AG08395 (cell line): ENCODE data around the gene MCRIP1.
"Not testable (repeated sequence)": the region's sequence is repeated elsewhere in the genome, so short reads cannot be mapped to it uniquely, and the experiment has no call there.

Experiments
- DNase-seq: peaks from one replicate; pipeline ENCODE4 v3.0.0; 2012; ENCODE audit warnings: mixed read lengths, low spot score

MCRIP1 gene

DNA sequence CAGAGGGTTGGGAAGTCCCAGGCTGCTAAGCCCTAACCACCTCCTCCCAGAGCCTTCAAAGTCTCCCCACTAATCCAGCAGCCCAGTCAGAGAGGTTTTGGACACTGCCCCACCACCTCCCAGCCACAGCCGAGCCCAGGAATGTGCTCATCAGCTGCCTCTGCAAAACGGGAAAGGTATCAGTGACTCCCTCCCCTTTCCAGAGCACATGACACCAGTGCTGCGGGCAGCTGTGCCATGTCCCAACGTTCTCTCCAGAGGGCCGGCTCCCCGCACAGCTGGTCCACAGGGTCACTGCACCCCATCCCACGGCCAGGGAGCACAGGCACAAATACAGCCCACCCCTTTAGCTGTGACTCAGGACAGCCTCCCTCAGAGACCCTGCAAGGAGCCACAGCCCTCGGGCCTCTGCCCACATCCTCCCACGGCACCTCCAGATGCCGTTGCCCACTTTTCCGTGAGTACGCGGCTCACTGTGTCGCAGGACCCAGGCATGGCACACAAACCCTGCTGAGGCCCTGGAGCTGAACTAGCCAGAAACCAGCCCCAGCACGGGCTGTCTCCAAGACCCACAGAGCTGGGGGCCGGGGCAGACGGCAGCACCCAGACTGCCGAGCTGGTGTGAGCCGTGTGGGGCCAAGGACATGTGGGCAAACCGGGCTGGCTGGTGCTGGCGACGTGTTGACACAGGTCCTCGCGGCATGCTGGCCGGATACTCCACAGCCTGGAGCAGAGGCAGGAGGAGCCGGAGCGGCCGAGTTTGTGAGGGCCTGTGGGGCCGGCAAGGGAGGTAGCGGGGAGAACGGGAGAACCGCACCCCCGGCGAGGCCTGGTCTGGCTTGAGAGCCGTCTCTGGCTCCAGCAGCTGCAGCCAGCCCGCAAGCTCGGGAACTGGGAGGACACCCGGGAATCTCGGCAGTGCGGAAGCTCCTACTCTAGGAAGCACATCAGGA is 8.0 kb upstream of the MCRIP1 start:
- DNase-seq, result no peak

DNA sequence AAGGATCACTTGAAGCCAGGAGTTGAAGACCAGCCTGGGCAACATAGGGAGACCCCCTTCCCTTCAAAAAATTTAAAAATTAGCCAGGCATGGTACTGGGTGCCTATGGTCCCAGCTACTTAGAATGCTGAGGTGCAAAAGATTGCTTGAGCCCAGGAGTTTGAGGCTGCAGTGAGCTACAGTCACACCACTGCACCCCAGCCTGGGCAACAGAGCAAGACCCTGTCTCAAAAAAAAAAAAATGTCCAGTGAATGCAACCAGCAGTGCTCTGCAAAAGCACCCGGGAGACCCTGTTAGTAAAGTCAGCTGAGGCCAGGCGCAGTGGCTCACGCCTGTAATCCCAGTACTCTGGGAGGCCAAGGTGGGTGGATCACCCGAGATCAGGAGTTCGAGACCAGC is 7.0 kb upstream of the MCRIP1 start:
- not testable (repeated sequence) for DNase-seq

DNA sequence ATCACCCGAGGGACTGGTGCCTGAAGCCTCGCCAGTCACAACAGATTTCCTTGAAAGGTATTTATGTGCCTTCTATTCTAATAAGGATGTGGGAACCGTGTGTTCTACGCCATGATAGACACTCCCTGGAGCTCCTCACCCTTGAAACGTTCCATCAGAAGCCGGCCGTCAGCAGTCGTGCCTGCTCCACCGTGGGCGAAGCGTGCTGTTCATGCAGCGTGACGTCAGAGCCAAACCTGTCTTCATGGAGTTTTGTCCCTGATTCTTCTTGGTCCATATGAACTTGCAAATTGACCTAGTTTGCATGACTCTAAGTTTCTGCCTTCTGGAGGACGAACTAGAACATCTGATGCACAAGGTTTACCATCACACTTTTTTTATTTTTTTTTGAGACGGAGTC is 6.2 kb upstream of the MCRIP1 start:
- no peak for DNase-seq

DNA sequence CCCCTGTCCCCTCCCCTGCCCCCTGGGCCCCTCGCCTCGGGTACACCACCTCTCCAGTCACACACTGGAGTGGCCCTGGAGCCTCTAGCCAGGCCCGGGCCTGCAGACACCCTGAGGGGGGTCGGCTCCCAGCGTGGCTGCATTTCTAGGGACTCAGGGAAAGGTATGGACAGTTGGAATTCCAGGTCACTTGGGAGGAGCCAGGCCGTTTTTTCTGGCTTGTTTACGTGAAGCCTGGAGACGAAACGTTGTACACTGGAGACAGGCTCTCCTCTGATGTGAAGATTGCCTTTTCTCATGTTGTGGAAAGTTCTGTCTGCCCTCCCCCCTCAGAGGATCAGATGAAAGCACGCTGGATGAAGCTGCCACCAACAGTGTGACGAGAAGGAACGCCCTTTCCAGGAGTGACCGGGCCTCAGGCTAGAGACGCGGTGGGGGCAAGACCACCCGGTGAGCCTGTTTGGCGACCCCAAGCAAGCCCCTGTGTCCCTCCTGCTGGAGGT is 5.7 kb upstream of the MCRIP1 start:
- no peak for DNase-seq

DNA sequence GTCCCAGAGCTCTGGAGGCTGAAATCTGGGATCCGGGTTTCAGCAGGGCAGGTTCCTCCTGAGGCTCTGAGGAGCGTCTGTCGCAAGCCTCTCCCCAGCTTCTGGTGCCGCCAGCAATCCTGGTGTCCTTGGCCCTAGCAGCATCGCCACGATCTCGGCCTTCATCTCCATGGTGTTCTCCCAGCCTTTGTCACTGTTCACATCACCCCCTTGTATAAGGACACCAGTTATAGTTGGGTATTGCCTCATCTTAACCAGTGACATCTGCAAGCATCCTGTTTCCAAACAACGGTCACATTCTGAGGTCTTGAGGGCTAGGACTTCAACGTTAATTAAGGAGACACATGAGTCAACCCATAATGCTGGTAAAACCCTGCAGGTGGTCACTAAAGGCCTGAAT is 4.5 kb upstream of the MCRIP1 start:
- peak; percentile 48 for DNase-seq

DNA sequence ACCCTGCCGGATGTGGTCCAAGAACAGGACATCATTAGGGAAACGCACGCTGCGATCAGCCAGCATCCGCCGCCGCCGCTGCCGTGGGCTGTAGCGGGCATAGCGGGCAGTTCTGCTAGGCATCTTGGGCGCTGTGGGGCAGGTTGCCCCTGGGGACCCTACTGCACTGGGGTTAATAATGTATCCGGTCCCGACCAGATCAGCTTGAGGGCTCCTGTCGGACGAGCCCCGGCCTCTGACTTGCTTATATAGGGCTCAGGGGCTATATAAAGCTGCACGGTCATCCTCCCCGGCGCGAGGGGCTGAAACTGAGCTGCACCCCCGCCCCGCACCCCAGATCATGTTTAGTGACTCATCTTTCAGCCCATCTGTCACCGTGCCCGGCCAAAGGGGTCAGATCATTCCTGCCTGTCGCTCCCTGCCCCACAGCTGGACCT is 1.8 kb upstream of the MCRIP1 start, which contains the start of gene PPP1R27:
Gene PPP1R27 (minus strand): TSS at position 220 of the 437 bp plus-strand sequence. CDS start 97 bp downstream, at position 123.
- no peak for DNase-seq

DNA sequence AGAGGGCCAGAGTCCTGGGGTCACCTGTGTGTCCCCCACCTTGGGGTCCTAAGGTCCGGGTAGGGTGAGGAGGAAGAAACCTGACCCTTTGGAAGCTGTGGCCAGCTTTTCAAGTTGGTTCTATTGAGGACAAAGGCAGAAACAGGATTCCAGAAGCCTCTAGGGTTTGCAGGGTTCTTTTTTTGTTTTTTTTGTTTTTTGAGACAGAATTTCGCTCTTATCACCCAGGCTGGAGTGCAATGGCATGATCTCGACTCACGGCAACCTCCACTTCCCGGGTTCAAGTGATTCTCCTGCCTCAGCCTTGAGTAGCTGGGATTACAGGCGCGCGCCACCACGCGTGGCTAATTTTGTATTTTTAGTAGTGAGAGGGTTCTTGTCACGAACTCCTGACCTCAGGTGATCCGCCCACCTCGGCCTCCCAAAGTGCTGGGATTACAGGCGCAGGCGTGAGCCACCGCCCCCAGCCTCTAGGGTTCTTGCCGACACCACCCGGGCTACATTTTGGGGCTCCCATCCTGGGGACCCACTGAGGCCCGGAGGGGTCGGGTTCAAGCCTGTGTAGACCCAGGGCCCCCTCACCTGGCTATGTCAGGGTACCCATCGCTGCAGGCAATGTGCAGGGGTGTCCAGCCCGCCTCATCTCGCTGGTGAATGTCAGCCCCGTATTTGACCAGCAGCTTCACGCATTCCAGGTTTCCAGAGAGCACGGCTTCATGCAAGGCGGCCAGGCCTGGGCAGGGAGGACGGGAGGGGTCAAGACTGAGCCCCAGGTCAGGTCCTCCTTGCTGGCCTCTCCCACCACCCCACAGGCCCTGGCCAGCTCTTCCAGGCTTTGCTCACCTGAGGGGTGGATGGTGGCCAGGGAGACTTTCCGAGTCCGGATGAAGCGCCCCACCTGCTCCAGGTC is 1.1 kb upstream of the MCRIP1 start:
- no peak for DNase-seq

DNA sequence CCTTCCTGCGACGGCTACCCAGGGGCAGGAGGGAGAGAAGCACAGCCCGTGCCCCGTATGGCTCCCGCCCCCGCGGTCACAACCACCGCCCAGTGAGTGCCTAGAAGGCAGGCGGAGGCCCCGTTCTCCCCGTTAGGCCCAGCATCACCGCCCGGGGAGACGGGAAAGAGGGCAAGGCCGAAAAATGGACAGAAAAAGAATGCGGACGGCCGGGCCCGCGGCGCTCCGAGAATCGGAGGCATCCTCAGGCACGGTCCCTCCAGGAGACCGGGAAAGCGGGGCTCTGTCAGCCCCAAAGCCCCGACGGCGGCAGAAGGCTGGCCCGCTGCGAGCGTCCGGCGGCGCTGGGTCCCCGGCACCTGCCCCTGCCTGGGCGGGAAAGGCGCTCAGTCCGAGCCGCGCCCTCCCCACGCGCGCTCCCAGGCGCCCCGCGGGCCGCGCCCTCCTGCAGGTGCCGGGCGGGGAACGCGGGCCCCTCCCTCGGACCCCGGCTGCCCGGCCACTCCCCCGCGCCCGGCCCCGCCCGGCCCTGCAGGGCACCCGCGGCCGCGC is 407 bp downstream of the MCRIP1 start:
- peak; percentile 28 for DNase-seq

DNA sequence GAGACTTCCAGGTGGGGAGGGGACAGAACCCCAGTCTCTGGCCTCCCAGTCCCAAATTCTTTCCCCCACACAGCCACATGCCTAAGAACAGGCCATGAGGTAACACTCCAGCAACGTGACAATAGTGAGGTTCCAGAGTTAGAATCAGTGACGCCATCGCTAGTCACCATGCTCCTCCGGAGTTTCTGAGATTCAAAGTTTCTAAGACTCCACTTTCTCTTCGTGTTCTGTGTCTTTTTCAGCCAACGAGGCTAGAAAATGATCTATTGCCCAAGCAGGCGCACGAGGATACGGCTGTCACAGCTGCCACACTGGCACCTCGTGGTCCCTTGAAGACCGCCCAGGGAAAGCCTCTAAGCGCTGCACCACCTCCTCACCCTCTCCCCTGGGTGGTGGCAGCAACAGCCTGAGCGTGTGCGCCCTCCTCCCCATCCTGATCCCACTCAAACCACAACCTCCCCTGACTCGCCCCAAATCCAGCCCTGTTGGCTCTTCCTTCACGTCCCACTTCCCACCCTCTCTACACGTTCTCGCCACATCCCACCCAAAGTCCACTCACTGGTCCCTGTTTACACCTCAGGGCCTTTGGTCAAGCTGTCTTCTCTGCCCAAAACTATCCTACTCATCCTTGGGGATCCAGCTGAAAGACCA is 1.0 kb downstream of the MCRIP1 start:
- DNase-seq, result peak; percentile 52

DNA sequence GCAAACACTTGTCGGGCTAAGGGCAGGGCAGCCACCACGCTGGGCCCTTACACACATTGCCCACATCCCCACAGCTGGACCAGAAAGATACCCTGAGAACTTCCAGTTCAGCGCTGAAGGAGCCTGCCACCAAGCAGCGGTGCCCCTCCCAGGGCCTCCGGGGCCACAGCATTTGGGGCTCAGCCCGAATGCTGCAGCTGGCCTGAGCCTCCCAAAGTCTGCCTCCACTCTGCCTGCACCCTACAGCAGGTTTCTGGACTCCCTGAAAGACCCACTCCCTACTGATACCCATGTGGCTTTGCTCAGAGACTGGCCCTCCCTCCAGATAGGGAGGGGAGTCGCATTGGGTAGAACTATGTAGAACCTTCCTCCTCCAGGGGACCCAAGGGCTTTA is 1.5 kb downstream of the MCRIP1 start:
- DNase-seq, result no peak

DNA sequence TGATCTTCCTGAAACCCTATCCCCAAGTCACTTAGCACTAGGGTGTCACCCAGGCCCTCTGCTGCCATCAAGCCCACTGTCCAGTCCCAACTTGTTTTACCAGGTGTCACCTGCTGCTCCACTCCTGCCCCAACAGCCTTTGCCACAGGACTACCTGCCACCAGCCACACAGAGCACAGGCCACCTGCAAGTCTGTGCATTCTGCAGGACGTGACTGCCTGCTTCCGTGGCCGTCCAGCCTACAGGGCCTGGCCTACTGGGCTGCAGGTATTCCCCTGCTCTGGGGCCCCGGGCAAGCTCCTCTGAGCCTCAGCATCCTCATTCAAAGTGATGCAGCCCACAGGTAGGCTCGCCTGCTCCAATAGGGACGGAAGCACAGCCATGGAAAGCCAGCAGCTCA is 3.2 kb downstream of the MCRIP1 start:
- no peak for DNase-seq

DNA sequence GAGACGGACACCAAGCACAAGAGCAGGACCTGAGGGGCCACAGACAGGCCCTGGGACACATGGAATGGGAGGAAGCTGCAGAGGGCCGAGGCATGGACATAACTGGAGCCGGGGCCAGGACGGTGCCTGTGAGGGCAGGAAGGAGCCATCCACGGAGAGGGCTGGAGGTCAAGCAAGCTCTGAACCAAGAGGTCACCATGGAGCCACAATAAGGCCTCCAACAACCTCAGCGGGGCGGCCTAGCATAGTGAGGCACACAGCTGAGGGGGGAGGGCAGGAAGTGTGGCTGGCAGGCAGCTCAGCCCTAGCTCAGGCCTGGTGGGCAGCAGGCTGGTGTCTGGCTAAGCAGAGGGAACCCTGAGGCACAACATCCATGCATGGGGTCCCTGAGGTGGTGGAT is 4.4 kb downstream of the MCRIP1 start:
- no peak for DNase-seq

DNA sequence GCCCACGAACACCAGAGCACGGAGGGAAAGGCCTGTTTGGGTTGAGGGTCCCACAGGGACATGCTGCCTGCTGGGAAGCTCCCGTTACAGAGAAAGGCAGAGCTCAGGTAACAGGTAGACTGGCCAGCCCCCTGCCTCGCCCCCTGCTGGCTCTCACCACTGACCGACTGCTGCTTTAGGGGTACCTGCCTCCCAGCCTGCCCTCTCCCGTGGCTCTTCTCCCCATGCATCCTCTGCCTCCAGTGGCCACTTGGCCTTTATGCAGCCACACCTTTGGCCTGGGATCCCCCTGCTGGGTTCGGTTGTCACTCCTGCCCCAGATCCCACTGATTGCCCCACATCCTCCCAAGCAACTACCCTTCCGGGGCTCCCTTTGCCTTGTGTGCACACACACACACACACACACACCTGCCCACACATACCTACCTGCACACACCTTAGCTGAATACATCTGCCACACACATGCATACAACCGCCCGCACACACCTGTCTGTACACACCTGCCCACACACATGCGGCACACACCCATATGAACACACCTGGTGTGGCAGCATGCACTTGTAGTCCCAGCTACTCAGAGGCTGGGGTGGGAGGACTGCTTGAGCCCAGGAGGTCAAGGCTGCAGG is 7.1 kb downstream of the MCRIP1 start:
- no peak for DNase-seq

DNA sequence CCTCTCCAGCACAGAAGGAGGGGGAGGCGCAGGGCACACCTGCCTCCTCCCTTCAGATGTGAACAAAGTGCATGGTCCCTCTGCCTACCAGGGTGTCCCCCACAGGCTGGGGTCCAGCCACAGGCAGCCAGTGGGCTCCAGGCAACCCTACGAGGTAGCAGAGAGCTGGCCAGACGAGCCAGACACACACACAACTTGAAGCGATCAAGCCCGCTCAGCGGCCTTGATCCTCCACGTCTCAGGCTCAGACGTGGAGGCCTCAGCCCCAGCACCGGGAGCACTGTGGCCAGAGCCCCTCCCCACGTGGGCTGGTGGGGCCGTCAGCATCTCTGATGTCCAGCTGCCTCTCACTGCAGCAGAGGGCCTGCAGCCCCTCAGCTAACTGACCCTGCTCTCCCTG is 8.5 kb downstream of the MCRIP1 start:
- no peak for DNase-seq

DNA sequence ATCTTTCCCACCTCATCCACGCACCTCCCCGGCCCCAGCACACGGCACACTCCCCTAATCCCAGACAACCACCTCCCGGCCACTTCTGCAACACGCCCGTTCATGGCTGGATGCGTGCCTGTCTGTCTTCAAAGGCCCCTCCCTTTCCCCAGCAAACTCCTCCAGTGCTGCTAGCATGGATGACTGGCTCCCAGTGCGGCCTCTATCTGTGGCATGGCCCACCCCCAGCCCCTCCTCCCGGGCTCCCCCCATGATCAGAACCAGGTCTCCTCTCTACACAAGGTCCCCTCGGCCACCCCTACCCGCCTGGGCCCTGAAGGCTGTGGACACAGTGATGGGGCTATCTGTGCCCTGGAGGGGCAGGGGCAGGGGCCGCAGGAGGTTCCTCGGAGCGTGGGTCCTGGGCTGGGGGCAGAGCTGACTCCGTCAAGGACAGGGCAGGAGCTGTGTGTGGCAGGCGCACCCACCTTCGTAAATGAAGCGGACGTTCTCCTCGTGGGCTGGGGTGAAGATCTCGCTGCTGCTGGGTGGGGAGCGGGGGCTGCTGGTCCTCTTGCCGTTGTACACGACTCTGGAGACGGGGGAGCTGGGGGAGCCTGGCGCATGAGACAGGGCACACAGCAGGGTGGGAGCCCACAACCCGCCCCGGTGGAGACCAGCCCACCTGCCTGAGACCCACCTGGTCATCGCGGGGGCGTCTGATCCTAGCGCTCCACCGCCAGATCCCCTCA is 9.1 kb downstream of the MCRIP1 start:
- no peak for DNase-seq

DNA sequence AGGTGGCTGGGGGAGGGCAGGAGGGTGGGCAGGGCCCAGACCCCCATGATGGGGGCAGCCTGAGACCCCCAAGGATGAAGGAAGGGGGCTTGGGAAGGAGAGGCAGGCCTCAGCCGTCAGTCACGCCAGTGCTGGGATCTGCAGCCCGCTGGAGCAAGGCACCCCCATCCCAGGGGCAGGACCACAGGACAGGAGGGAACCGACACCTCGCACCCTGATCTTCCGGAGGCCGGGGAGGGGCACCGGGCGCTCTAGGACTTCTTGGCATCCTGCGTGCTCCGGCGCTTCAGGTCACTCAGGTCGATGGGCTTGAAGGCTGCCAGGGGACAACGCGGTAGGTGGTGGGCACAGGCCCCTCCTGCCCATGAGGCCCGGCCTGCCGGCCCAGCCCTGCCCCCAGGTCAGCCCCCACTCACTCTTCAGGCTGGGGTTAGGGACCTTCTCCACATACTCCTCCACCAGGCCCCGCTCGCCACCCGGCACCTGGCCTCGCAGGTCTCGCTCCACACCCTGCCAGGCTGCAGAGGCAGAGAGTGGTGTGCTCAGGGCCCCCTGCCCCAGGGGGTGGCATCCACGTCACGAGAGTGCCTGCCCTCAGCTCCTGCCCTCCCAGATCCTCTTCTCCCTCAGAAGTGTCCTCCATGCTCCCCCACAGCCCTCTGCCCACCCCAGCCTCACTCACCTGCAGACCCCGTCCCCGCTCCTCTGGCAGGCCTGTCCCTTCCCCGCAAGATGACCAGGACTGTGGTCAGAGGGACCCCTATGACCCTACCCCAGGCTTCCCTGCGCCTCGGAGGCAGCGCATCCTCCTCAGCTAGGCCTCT is 9.9 kb downstream of the MCRIP1 start:
- DNase-seq, result no peak

DNA sequence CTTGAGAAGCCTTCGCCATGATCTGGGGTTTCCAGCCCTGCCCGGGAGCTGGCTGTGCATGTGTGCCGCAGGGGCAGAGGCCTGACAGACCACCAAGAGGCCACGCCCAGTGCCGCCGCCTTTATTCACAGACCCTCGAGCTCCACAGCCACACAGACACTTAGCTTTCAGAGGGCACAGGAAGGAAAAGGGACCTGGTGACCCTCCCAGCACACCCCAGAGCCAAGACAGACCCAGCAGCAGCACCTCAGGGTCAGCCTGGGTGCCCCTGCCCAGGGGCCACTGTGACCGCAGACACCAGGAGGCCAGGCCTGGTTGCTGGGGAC is 10.8 kb downstream of the MCRIP1 start:
- no peak for DNase-seq

DNA sequence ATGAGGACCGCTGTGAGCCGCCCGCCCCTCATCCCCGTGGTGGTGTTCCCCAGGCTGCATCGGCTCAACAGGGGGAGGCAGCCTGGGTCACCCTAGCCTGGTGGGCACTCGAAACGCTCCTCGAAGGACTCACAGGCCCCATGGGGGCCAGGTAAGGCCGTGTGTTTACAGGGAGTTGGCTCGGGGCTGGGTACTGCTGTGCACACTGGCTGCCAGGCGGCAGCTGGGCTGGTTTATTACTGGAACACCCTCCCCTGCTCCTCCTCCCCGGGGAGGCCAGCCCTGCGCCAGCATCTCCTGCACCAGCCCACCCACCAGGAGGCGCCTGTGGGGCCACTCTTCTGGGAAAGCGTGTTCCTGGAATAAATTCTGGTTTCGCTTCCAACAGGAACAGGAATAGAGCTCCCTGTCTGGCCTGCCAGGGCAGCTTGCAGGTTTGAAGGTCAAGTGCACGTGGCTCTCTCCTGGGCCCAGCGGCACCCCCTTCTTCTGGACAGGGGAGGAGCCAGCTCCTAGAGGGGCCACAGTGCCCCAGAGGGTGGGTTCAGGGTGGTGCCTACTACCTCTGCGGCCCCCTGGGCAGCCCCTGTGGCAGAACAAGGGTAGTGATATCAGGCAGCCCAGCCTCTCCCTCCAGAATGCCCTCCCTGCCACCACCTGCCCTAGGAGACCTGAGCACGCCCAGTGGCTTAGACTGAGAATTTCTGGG is 11.3 kb downstream of the MCRIP1 start:
- DNase-seq, result peak; percentile 76

DNA sequence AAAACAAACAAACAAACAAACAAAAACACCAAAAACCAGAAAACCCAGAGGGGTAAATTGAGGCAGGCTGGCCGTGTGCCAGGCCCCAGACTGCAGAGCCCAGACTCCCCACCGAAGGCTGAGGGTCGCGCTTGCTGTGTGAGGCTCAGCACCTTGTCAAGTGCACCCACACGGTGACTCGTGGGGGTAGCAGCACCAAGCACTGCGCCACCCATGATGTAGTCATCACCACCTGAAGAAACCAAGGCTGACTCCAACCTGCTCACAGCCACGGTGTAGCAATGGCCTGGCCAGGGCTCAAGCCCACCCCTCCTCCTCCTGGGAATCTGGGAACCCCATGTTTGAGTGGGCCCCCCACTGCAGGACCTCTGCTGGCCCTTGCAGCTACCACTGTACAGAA is 11.9 kb downstream of the MCRIP1 start:
- no peak for DNase-seq
